Heart left ventricle (tissue), 16 donors: ENCODE measurements around the gene GAS7. TPM values are rescaled to one million over a fixed set of nuclear protein-coding genes. Genes with fewer than 3 reads are reported as not detected.

Experiments used
- ATAC-seq, 4 donors: fragments of 200-7000 bp; cut with Tn5 transposase; one replicate each; pipeline ENCODE4 v1.9.1; 2020 to 2022; ENCODE audit warnings: moderate library complexity in 4 of 4, mild to moderate bottlenecking in 3 of 4, moderate number of reproducible peaks in 1 of 4
- DNase-seq, 5 donors: peaks; one replicate each; pipeline ENCODE4 v3.0.0-alpha.2; 2020
- H3K27ac ChIP-seq, 12 donors: fragments of 200-600 bp; sonication (generic) in 4 of 12; one replicate each; pipeline versions ENCODE4 v1.5.0 to v1.8.0; 2016 to 2022; ENCODE audit warnings: mild to moderate bottlenecking in 2 of 12
- H3K27me3 ChIP-seq, 9 donors: fragments of 200-600 bp; sonication (generic) in 2 of 9; one replicate each; pipeline versions ENCODE4 v1.5.1 to v1.8.0; 2016 to 2022; ENCODE audit warnings: mild to moderate bottlenecking in 3 of 9
- H3K36me3 ChIP-seq, 9 donors: fragments of 200-600 bp; sonication (generic) in 2 of 9; one replicate each; pipeline versions ENCODE4 v1.5.0 to v1.8.0; 2018 to 2022; ENCODE audit warnings: mild to moderate bottlenecking in 2 of 9
- H3K4me1 ChIP-seq, 12 donors: fragments of 200-600 bp; sonication (generic) in 4 of 12; one replicate each; pipeline versions ENCODE4 v1.5.0 to v1.8.0; 2016 to 2022; ENCODE audit warnings: mild to moderate bottlenecking in 3 of 12
- H3K4me3 ChIP-seq, 12 donors: fragments of 200-600 bp; sonication (generic) in 4 of 12; one replicate each; pipeline versions ENCODE4 v1.5.0 to v1.8.0; 2017 to 2022; ENCODE audit warnings: mild to moderate bottlenecking in 9 of 12, moderate library complexity in 4 of 12
- H3K9me3 ChIP-seq, 12 donors: fragments of 200-600 bp; sonication (generic) in 4 of 12; one replicate each; pipeline versions ENCODE4 v1.5.0 to v1.8.0; 2016 to 2022; ENCODE audit warnings: mild to moderate bottlenecking in 1 of 12
- CTCF ChIP-seq, 12 donors: fragments of 200-600 bp; sonication (generic) in 4 of 12; IDR thresholded peaks; one replicate each; pipeline versions ENCODE4 v1.5.0 to v1.8.0; 2018 to 2022; ENCODE audit warnings: antibody characterized with exemption in 12 of 12, mild to moderate bottlenecking in 5 of 12
- POLR2A ChIP-seq, 2 donors: fragments of 450-650 bp; IDR thresholded peaks; one replicate each; pipeline ENCODE4 v1.6.1; 2017; ENCODE audit warnings: antibody characterized with exemption in 2 of 2, mild to moderate bottlenecking in 2 of 2, moderate library complexity in 2 of 2
- WGBS, 4 donors: extraction: QIAGEN DNeasy Blood & Tissue Kit in 2 of 4; methylation state at CpG; one replicate each; pipeline versions ENCODE4 v1.1.5 to v1.1.7; 2013 to 2018; 5-methylcytosine and 5-hydroxymethylcytosine counted together
- intact Hi-C, 10 donors: fragments of 100-400 bp; cut with DNase I; formaldehyde crosslinking; loops; one replicate each; pipeline versions ENCODE4 v1.11.1 to v1.14.2; 2022
- polyA plus RNA-seq, 2 donors: library from polyadenylated mRNA; stranded (reverse); fragments of 200-250 nt; gene quantifications; one replicate each; pipeline ENCODE4 v1.2.3, GENCODE V29; 2013
- total RNA-seq, 9 donors: library from RNA; depleted of rRNA in 2 of 9; stranded (reverse); fragments of >200 nt in 2 of 9; fragmentation: NEBNext Ultra II Directional in 3 of 9; extraction: Animal tissue kit (Norgen Biotek cat#: 25700) in 3 of 9; gene quantifications; one replicate each; pipeline versions ENCODE4 v1.1.0 to v1.2.4, GENCODE V29; 2016 to 2023
- donor health status: ischemic (EF 13 %, LVEDD 7.1; RV severe dilation, severe dysfunction).
- donor health status: healthy with polysubstance abuse.
- donor health status: DM: no; HTN: yes; CAD: no.
- donor health status: DM: no; HTN: no; CAD: no.
- donor health status: ischemic (EF 25% LVEDD 6.9; RV normal size, moderate dysfunction).
- donor health status: ischemic (EF 25% LVEDD 5.7; RV mildly dilated, moderate dysfunction).
- donor health status: healthy.
- donor health status: DM: yes; HTN: yes; CAD: no.
- donor health status: ischemic (EF 35%, LVEDD 5.7; RV mildly dilated, moderate dysfunction).
- donor health status: nonischemic (EF 11% LVEDD 7.7; RV severe dilation, severe dysfunction).
- donor health status: DM: yes; HTN: yes; CAD: no.
- donor health status: PGD.
- donor health status: ischemic (EF 29% LVEDD 5.4; RV normal size, mild dysfunction).
- donor health status: nonischemic (EF 23%, LVEDD 6.1; RV moderate dilation, normal function).

GAS7 gene
- total and polyA plus RNA-seq, 11 donors, result 19.4 to 86.5 (median 65.1) TPM

GRCh38 chr17:10052106-10052813 is 146.1 kb downstream of the GAS7 start:
- H3K9me3 ChIP-seq, result no peaks in the 10 kb centered on the region
- H3K27me3 ChIP-seq, result no peaks in the 10 kb centered on the region
- peak overlapping the region in 4 of 12 donors; percentile 2 to 80 (median 78) for H3K27ac ChIP-seq
- DNase-seq, result no peak
- whole genome bisulfite sequencing, 4 donors, result 87 to 93% (median 90%) methylated on average over 15 of the region's 15 CpGs
- peaks cover 0 to 47% (median 9%) of the 10 kb centered on the region in 12 donors for H3K4me1 ChIP-seq
- H3K4me3 ChIP-seq, result no peak overlapping the region
- intact Hi-C loops, result no loop called here
- no peak for TF ChIP-seq POLR2A (IDR thresholded peaks at IDR 0.05)
- no peak for TF ChIP-seq CTCF (IDR thresholded peaks at IDR 0.05)
- no peaks in the 10 kb centered on the region for H3K36me3 ChIP-seq
- ATAC-seq, result no peak

- peak in 3 of 4 donors; percentile 24 to 73 (median 31) for ATAC-seq
- Histone ChIP-seq H3K9me3 (no peaks in the 10 kb centered on the region), H3K4me1 (peaks cover 0 to 57% (median 9%) of the 10 kb centered on the region in 12 donors), H3K4me3 (no peak overlapping the region), H3K36me3 (no peaks in the 10 kb centered on the region), H3K27ac (peak overlapping the region; percentile 30 to 87 (median 68)), H3K27me3 (no peaks in the 10 kb centered on the region)
- intact Hi-C loops, result no loop called here
- DNase-seq, result no peak
- TF ChIP-seq POLR2A (IDR thresholded peaks at IDR 0.05) (no peak), CTCF (IDR thresholded peaks at IDR 0.05) (no peak)
- 75 to 88% (median 80%) methylated on average over 8 of the region's 8 CpGs for WGBS, 4 donors
Measured at GRCh38 chr17:10051112-10051511, 147.3 kb downstream of the GAS7 start.

GRCh38 chr17:10050597-10051101 is 147.8 kb downstream of the GAS7 start:
- H3K4me1 ChIP-seq, result peaks cover 0 to 61% (median 10%) of the 10 kb centered on the region in 12 donors
- WGBS, 4 donors, result 26 to 39% (median 32%) methylated on average over 3 of the region's 3 CpGs
- no peak overlapping the region for H3K4me3 ChIP-seq
- peak in 4 of 5 donors; percentile 67 to 70 (median 70) for DNase-seq
- intact Hi-C loops, result no loop called here
- peak; percentile 27 to 80 (median 76) for ATAC-seq
- no peaks in the 10 kb centered on the region for H3K27me3 ChIP-seq
- H3K36me3 ChIP-seq, result no peaks in the 10 kb centered on the region
- TF ChIP-seq CTCF (IDR thresholded peaks at IDR 0.05) (no peak), POLR2A (IDR thresholded peaks at IDR 0.05) (no peak)
- H3K27ac ChIP-seq, result peak overlapping the region in 11 of 12 donors; percentile 30 to 89 (median 76)
- no peaks in the 10 kb centered on the region for H3K9me3 ChIP-seq

GRCh38 chr17:10048629-10049350 is 149.6 kb downstream of the GAS7 start:
- ATAC-seq (peak; percentile 15 to 52 (median 24)), DNase-seq (no peak)
- intact Hi-C loops, result no loop called here
- H3K27ac ChIP-seq, result peak overlapping the region in 7 of 12 donors; percentile 3 to 87 (median 27)
- no peaks in the 10 kb centered on the region for H3K27me3 ChIP-seq
- no peak overlapping the region for H3K4me3 ChIP-seq
- TF ChIP-seq POLR2A (IDR thresholded peaks at IDR 0.05) (no peak), CTCF (IDR thresholded peaks at IDR 0.05) (no peak)
- peaks cover 0 to 61% (median 9%) of the 10 kb centered on the region in 12 donors for H3K4me1 ChIP-seq
- 78 to 87% (median 80%) methylated on average over 7 of the region's 7 CpGs for WGBS, 4 donors
- H3K9me3 ChIP-seq, result no peaks in the 10 kb centered on the region
- H3K36me3 ChIP-seq, result no peaks in the 10 kb centered on the region
